GM21717 (cell line): ENCODE data around the gene TRIM63.
A peak's percentile ranks its signal among the peaks of the same experiment; 100 is the strongest.

Source experiments
- ATAC-seq: cut with Tn5 transposase; IDR thresholded peaks from one replicate; pipeline ENCODE4 v1.9.1; 2021; ENCODE audit warnings: mild to moderate bottlenecking, moderate library complexity; ENCODE audit not compliant: unreplicated experiment

The TRIM63 gene

GRCh38 chr1:26035959-26036755, 31.3 kb downstream of the TRIM63 start:
- peak; percentile 68 for ATAC-seq

DNA sequence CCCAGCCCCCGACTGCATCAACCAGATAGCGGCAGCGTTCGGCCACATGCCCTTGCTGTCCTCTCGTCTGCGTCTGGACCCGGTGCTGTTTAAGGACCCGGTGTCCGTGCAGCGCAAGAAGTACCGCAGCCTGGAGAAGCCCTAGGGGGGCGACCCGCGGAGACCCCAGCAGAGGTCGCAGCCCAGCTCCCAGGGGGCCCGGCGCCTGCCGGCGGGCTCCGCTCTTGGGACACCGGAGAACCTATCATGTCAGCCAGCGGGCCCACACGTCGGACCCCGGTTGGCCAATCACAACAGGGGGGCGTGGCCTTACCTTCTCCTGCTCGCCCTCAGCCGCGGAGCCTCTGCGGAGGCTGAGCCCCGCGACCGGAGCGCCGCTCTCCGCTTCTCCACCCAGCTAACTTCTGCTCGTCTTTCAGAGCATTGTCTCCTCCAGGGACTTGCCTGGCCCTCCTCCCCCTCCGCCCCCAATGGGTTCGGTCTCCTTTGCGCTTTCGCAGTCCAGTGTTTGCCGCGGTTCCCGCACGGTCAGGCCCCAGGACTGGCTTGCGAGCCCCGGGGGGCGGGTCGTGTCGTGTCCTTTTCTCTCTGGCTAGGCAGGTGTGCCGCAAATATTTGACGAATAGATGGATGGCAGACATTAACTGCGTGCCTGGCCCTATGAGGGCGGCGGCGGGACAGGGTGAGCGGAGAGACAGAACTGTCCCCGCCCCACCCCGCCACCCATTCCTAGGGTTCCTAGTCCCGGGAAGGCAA, 32.0 kb downstream of the TRIM63 start:
- ATAC-seq = peak; percentile 79

DNA sequence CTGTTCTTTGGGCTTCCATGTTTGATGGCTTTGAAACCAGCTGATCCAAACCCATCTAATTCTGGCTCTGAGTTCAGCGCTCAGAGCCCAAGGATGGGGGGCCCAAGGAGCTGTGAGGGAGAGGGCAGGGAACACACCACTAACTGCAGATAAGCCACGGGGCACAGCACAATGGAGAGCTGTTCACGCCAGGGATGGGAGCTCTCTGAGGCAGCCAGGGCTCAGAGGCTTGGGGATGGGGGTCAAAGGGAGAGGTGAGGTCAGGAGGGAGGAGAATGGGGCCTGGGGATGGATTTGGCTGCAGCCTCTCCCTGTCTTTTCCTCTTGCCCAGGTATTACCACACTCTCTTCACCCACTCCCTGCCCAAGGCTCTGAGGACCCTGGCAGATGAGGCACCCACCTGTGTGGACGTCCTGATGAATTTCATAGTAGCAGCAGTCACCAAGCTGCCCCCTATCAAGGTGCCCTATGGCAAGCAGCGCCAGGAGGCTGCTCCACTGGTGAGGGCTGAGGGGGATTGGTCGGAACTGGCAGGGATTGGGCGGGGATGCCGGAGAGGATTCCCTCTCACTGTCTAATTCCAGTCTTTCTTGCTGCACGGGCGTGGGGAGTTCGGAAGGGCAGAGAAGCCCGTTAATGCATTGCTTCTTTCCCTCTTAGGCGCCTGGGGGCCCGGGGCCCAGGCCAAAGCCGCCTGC, 32.8 kb downstream of the TRIM63 start:
- ATAC-seq = no peak

- no peak for ATAC-seq
Observed at GRCh38 chr1:26032656-26033357, 34.6 kb downstream of the TRIM63 start.

- no peak for ATAC-seq
Observed at GRCh38 chr1:26031611-26032220, 35.7 kb downstream of the TRIM63 start.

DNA sequence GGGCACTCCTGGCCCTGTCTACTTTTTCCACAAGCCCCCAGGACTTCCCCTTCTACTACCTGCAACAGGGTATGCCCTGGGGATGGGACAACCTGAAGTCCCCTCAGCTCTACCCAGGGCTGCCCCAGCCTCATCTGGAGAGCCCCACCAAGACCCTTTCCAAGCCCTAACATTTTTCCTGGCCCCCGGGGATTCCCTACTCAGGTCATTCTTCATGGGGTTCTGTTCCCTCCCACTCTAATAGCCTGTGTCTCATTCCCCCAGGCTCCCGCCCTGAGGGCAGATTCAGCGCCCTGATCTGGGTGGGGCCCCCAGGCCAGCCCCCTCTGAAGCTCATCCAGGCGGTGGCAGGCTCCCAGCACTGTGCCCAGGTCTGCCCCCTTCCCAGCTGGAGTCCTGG, 36.2 kb downstream of the TRIM63 start:
- ATAC-seq = no peak

DNA sequence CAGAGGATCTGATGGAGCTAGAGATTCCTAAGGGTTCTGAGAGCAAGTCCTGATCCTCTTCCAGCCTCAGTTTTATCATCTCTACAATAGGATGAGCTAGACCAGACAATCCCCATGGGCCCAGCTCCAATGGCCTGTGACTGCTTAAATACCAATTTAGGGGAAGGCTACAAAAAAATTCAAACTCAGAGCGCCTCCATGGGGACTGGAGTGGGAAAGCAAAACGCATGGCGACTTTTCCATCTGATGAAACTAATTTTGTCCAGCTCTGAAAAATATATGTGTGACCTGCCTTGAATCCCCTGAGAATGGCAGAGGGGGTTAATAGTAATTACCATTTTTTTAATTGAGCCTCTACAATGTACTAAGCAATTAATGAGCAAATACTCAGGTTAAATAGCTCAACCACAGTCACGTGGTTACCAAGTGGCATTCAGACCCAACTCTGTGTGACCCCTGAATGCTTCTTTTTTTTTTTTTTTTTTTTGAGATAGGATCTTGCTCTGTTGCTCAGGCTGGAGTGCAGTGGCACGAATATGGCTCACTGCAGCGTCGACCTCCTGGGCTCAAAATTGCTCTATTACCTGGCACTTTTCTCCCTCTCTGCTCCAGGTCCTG, 37.5 kb downstream of the TRIM63 start:
- ATAC-seq = no peak

DNA sequence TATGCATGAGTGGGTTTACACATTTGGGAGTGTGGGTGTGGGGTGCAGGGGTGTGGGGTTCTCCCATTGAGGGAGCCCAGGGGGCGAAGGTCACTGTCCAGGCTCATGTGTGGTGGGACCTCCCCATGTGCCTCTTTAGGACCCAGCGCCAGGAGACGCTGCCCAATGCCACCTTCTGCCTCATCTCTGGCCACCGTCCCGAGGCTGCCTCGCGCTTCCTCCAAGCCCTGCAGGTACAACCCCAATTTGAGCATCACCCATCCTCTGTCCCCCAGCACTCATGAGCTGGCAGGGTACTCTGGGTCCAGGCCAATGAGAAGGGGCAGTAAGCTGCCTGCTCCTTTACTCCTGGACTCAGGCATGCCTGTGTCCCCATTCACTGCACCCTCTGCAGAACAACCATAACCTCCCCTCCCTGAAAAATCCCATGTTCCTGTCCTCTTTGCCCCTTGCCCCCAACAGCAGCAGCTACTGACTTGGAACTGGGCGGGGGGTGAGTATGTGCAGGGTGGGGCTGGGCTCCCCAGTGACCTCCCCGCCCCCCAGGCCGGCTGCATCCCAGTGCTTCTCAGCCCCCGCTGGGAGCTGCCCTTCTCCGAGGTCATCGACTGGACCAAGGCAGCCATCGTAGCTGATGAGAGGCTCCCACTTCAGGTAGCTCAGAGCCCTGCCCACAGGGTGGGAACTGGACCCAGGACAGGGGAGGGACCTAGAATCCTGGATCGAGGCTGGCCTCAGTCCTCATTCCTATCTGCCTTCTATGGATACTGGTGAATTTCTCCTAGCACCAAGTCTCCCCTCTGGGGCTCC, 38.2 kb downstream of the TRIM63 start:
- no peak for ATAC-seq

DNA sequence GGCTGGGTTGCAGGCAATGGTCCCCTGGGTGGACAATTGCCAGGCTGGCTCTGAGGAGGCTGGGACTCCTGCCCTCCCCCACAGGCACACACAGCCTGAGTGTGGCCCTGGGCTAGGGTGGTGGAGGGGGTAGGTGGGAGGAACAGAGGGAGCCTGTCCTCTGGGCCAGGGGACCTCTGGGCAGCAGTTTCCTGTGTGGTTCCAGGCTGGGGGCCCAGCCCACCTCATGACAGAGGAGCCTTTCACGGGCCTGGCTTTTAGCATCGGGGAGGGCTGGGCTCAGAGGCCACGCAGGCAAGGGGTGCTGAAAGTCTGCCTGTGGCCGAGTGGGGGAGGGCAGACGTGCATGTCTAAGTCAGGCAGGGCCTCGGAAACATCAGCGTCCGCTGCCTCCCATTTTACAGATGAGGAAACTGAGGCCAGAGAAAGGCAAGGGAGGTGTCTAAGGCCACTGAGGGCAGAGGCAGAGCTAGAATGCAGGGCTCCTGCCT, 38.9 kb downstream of the TRIM63 start:
- ATAC-seq = no peak

- ATAC-seq = no peak
Observed at GRCh38 chr1:26027716-26028489, 39.5 kb downstream of the TRIM63 start.

- ATAC-seq = no peak
Observed at GRCh38 chr1:26025517-26025916, 41.9 kb downstream of the TRIM63 start.

- no peak for ATAC-seq
Observed at GRCh38 chr1:26025060-26025459, 42.4 kb downstream of the TRIM63 start.

DNA sequence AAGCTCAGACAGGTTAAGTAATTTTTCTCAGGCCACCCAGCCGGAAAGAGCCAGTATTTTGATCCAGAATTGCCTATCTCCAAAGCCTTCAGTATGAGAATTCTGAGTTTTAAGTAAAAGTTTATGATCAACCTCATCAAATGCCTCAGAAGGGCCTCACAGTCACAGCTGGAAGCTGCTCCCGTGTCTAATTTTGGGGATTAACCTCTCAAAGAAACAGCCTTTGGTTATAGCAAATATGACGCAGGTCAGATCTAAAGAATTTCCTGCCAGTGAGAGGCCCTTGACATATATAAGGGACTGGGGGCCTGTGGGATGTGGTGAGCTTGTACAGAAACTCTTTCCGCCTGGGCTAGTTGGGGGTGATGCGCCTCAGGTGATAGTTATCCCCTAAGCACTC, 43.6 kb downstream of the TRIM63 start:
- no peak for ATAC-seq

DNA sequence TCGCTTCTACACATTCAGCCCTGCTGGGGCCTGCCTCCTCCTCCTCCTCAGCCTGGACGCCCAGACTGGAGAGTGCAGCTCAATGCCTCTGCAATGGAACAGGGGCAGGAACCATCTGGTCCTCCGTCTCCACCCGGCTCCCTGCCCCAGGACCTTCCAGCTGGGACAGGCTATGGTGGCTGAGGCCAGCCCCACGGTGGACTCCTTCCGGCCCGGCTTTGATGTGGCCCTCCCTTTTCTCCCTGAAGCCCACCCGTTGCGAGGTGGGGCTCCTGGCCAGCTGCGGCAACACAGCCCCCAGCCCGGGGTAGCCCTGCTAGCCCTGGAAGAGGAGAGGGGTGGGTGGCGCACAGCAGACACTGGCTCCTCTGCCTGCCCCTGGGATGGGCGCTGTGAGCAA, 44.4 kb downstream of the TRIM63 start:
- no peak for ATAC-seq

GRCh38 chr1:26022404-26022779, 45.0 kb downstream of the TRIM63 start:
- ATAC-seq = no peak

GRCh38 chr1:26021647-26022403, 45.6 kb downstream of the TRIM63 start, which contains the start of gene EXTL1:
EXTL1 (plus strand) TSS chr1:26021775; CDS start chr1:26022647, 872 bp downstream.
- no peak for ATAC-seq

GRCh38 chr1:26020941-26021646, 46.3 kb downstream of the TRIM63 start:
- ATAC-seq = no peak
